ENCODE results near the gene GCC1. TPM values are rescaled to one million over a fixed set of nuclear protein-coding genes. Genes with fewer than 3 reads are reported as not detected.
A peak's percentile ranks its signal among the peaks of the same experiment; 100 is the strongest.
"Not testable (repeated sequence)": the region's sequence is repeated elsewhere in the genome, so short reads cannot be mapped to it uniquely, and the experiment has no call there.

GCC1 gene
- total RNA-seq, 1 donor from 2014 or later = 16.4 TPM

GRCh38 chr7:127589896-127590295 is 4.5 kb upstream of the GCC1 start:
- DNase-seq (ENCODE audit: low spot score) = no peak

DNA sequence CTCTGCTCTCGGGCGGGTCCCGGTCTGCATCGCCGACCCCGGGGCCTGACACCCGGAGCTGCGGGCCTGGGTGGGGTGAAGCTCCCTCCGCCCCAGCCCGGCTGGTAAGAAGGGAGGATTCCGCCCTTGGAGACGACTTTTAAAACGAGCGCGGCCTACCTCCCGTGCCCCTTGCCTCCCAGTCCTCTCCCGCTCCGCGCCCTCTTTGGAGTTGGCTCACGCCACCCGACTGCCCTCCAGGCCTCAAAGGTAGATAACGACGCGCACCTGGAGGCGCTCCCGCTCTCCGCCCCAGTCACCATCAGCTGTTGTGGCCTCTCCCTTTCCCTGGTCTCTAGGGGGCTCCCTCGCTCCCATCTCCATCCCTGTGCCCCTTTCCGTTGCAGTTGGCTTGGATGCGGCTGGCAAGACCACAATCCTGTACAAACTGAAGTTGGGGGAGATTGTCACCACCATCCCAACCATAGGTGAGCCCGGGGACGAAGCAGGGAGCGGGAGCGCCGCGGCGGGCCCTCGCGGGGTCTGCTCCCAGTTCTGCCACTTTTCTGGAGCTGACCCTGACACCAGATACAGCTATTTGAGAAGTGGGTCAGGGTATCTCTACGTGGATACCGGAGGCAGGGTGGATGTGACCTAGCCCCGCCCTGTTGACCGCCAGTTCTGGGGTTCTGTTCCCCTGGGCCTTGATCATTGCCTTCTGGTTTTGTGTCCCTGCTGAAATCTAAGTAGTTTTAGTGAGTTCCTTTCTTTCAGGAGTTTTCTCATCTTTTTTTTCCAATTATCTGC is 3.5 kb upstream of the GCC1 start:
- DNase-seq (ENCODE audit: low spot score) = no peak

DNA sequence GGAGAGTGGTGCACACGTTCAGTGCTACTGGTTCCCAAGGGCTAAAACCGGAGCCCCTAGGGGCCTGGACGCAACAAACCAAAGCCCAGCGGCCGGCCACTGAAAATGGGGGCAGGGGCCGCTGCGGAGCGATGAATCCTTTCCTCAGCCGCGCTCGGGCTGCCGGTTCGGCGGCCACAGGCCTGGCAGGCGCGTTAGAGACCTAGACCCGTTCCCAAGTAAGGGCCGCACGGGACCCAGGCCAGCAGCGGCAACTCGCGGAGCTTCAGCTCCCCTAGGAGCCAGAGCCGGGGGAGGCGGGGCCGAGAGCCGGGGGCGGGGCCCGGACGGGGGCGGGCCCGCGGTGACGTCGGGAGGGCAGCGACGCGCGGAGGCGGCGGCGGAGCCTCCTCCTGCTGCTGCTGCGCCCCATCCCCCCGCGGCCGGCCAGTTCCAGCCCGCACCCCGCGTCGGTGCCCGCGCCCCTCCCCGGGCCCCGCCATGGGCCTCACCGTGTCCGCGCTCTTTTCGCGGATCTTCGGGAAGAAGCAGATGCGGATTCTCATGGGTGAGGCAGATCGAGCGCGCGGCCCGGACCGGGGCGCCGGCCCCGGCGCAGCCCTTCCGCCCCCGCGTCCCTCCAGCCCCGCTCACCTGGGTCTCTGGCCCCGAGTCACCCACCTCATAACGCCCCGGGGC is 2.8 kb upstream of the GCC1 start, which contains the start of gene ARF5:
ARF5 (plus strand) TSS at position 393 of the 678 bp plus-strand sequence; CDS start at position 481, 88 bp downstream.
- peak; percentile 95 for DNase-seq (ENCODE audit: low spot score)

- DNase-seq (ENCODE audit: low spot score) = no peak
Measured at GRCh38 chr7:127587663-127588018, 2.2 kb upstream of the GCC1 start.

DNA sequence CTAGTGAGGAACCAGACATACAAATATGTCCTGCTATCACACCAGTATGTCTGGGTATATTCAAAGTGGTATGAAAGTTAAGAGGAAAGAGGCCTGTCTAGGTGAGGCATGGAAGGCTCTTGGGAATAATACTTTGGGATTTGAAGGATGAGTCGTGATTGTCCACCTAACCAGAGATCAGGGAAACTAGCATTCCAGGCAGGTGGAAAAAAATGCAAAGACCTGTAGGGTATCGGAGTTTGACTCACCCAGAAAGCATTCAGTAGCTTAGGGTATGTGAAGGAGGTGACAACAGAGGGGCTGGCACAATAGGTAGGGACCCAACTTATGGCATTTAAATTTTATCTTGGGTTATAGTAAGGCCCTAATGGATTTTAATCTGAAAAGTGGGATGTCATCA is 950 bp upstream of the GCC1 start:
- no peak for DNase-seq (ENCODE audit: low spot score)

- no peak for DNase-seq (ENCODE audit: low spot score)
Measured at GRCh38 chr7:127584648-127585043, 750 bp downstream of the GCC1 start.

DNA sequence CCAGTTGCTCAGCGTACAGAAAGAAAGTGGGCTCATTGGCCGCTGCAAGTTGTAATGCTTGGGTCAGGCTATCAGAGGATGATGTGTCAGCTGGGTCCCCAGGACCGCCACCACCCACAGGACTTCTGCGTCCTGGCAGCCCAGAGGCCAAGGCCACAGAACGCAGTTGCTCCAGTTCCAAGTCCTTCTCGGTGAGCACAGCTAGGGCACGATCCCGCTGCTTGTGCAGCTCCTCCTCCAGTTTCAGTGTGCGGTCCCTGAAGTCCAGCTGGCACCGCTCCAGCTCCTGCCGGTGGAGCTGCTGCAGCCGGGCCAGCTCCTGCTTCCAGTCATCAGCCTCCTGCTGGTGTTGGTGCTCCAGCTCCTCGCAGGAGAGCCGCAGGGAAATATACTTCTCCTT is 3.0 kb downstream of the GCC1 start:
- no peak for DNase-seq (ENCODE audit: low spot score)

DNA sequence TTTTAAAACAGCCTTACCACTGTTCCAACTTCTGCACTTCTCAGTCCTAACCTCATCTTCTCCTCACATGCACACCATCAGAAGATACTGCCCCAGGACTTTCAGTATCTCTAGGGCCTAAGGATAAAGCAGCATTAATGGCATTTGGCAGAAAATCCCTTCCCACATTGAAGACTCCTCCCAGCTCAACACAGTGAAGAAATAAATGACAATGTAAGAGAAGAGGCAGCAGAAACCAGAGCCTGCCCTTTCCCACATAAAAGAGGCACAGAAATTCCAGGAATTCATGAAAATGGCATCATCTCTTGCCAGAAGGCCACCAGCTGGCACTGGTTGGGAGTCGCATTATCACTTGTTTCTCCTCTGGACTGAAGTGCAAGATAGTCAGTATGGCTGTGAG is 3.7 kb downstream of the GCC1 start:
- DNase-seq (ENCODE audit: low spot score) = no peak

DNA sequence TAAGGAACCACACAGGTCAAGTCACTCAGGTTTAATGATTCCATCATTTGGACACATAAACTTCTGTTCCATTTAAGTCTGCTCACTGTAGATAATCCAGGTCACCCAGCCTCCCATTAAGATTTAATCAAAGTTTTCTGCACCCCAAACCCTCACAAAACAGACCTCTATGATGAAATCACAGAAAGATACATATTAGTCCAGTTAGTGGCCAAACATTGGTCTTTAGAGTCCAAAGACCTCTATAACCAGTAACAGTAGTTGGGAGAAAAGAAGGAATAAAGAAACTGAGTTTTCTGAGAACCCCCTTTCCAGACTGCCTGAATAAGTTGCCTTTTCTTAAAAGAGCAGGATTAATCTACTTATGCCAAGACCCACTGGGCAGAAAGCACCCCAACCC is 4.8 kb downstream of the GCC1 start:
- DNase-seq (ENCODE audit: low spot score) = no peak

- DNase-seq (ENCODE audit: low spot score) = no peak
Measured at GRCh38 chr7:127578711-127579275, 6.6 kb downstream of the GCC1 start.

DNA sequence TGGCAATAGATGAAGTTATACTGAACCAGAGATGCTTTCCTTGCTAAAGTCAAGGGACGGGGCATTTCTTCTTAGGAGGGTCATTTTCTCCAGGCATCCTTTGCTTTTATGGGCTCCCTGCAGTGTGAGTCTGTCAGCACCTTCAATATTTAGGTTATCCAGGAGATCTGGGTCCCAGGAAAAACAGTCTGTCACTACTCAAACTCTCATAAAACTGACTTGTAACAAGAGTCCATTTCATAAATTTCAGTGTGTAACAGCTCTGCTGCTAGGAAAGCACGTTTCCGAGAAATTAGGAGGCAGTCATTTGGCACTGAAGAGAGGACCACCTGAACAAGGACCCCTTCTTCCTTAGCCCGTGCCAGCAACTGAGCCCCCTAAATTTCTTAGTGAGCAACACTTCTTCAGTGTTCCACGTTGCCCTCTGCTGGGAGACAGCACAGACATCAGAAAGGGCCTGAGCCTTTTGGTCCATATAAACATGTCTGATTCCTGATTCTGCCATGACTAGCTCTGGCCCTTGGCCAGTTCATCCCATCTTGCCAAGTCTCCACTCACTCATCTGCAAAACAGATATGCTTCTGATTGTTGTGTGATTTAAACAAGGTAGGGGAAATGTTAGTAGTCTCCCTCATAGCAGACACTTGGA is 7.2 kb downstream of the GCC1 start:
- no peak for DNase-seq (ENCODE audit: low spot score)

GRCh38 chr7:127571741-127572505 is 13.5 kb downstream of the GCC1 start:
- DNase-seq (ENCODE audit: low spot score) = no peak

DNA sequence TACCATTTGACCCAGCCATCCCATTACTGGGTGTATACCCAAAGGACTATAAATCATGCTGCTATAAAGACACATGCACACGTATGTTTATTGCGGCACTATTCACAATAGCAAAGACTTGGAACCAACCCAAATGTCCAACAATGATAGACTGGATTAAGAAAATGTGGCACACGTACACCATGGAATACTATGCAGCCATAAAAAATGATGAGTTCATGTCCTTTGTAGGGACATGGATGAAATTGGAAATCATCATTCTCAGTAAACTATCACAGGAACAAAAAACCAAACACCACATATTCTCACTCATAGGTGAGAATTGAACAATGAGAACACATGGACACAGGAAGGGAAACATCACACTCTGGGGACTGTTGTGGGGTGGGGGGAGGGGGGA is 17.4 kb downstream of the GCC1 start:
- DNase-seq (ENCODE audit: low spot score) = not testable (repeated sequence)

- DNase-seq (ENCODE audit: low spot score) = no peak
Measured at GRCh38 chr7:127566242-127566641, 19.2 kb downstream of the GCC1 start.

- no peak for DNase-seq (ENCODE audit: low spot score)
Measured at GRCh38 chr7:127557803-127558202, 27.6 kb downstream of the GCC1 start.

DNA sequence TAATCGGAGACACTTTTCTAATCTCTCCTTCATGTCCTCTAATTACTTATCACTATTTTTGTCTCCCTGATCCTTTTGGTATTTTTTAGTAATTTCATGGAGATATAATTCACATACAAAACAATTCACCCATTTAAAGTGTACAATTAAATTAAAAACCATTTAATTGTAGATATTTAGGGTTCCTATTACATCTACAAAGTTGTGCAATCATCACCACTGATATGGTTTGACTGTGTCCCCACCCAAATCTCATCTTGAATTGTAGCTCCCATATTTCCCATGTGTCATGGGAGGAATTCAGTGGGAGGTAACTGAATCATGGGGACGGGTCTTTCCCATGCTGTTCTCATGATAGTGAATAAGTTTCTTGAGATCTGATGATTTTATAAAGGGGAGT is 29.0 kb downstream of the GCC1 start:
- no peak for DNase-seq (ENCODE audit: low spot score)

- DNase-seq (ENCODE audit: low spot score) = no peak
Measured at GRCh38 chr7:127551941-127552340, 33.5 kb downstream of the GCC1 start.

- DNase-seq (ENCODE audit: low spot score) = no peak
Measured at GRCh38 chr7:127550247-127550646, 35.1 kb downstream of the GCC1 start.

GRCh38 chr7:127546313-127546712 is 39.1 kb downstream of the GCC1 start:
- no peak for DNase-seq (ENCODE audit: low spot score)

DNA sequence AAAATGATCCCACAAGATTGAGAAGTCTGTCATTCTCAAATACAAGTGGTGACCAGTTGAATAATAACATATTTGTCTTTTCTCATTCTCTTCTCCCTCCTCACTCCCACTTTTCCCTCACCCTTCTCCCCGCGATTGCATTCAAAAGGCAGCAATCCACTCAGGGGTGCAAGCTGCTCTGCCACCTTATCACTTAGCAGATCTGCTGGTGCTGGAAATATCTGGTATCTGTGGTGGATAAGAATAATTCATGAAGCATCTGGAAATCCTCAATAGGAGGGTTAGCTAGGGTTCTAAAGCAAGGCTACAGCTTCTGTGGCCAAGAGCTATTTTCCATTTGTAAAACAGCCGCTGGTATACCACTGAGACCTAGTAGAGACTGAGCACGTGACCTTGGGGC is 43.8 kb downstream of the GCC1 start:
- no peak for DNase-seq (ENCODE audit: low spot score)

GRCh38 chr7:127540461-127540860 is 44.9 kb downstream of the GCC1 start:
- not testable (repeated sequence) for DNase-seq (ENCODE audit: low spot score)

Data from mesenteric fat pad (tissue), 1 donor.